SJSA1 (cell line): ENCODE data around the gene GNAZ. TPM values are rescaled to one million over a fixed set of nuclear protein-coding genes. Genes with fewer than 3 reads are reported as not detected.
A peak's percentile ranks its signal among the peaks of the same experiment; 100 is the strongest.
"Not testable (repeated sequence)": the region's sequence is repeated elsewhere in the genome, so short reads cannot be mapped to it uniquely, and the experiment has no call there.

Experiments used
- DNase-seq, 2 experiments: peaks; one replicate each; pipeline ENCODE4 v3.0.0-alpha.2; 2015 to 2020; ENCODE audit warnings: low spot score in 2 of 2, low read depth in 1 of 2
- H3K27ac ChIP-seq: fragments of 250-450 bp; sonication (Bioruptor Pico); 2 replicates; pipeline ENCODE4 v1.5.1; 2020; ENCODE audit warnings: mild to moderate bottlenecking, moderate library complexity
- H3K27me3 ChIP-seq: fragments of 250-450 bp; sonication (Bioruptor Pico); replicated peaks from 2 replicates; pipeline ENCODE4 v1.5.1; 2020; ENCODE audit warnings: mild to moderate bottlenecking, moderate library complexity
- H3K36me3 ChIP-seq: fragments of 250-450 bp; sonication (Bioruptor Pico); 2 replicates; pipeline ENCODE4 v1.5.1; 2020; ENCODE audit warnings: mild to moderate bottlenecking
- H3K4me1 ChIP-seq: fragments of 250-450 bp; sonication (Bioruptor Pico); replicated peaks from 2 replicates; pipeline ENCODE4 v1.6.1; 2021; ENCODE audit warnings: mild to moderate bottlenecking
- H3K4me3 ChIP-seq: fragments of 250-450 bp; sonication (Bioruptor Pico); 2 replicates; pipeline ENCODE4 v1.5.1; 2020; ENCODE audit warnings: mild to moderate bottlenecking
- H3K9me3 ChIP-seq: fragments of 250-450 bp; sonication (Bioruptor Pico); replicated peaks from 2 replicates; pipeline ENCODE4 v1.5.1; 2020; ENCODE audit warnings: mild to moderate bottlenecking
- total RNA-seq: library from RNA; depleted of rRNA; stranded (reverse); fragments of >200 nt; shearing (Covaris generic); gene quantifications from 2 replicates; pipeline ENCODE4 v1.2.3, GENCODE V29; 2014

The GNAZ gene
- total RNA-seq, 1 experiment from 2014 or later: 82.5 TPM

GRCh38 chr22:23127055-23127756 lies 56.9 kb downstream of the GNAZ start:
- peaks cover 26% of the 10 kb centered on the region for H3K36me3 ChIP-seq
- no peak overlapping the region for H3K4me3 ChIP-seq
- no peaks in the 10 kb centered on the region for H3K9me3 ChIP-seq
- H3K4me1 ChIP-seq: peaks cover 6% of the 10 kb centered on the region; the same call in 1 of the 2 replicates
- no peak overlapping the region for H3K27ac ChIP-seq
- no peak for DNase-seq
- H3K27me3 ChIP-seq: no peaks in the 10 kb centered on the region

GRCh38 chr22:23127788-23128187 lies 57.5 kb downstream of the GNAZ start:
- no peak for DNase-seq
- Histone ChIP-seq H3K4me3 (no peak overlapping the region), H3K27me3 (no peaks in the 10 kb centered on the region)

GRCh38 chr22:23128269-23129108 lies 58.2 kb downstream of the GNAZ start:
- Histone ChIP-seq H3K4me3 (no peak overlapping the region), H3K27me3 (no peaks in the 10 kb centered on the region), H3K36me3 (peaks cover 19% of the 10 kb centered on the region), H3K27ac (no peak overlapping the region), H3K4me1 (peaks cover 6% of the 10 kb centered on the region; the same call in 1 of the 2 replicates), H3K9me3 (no peaks in the 10 kb centered on the region)
- DNase-seq: peak; percentile 69 to 83

More at GRCh38 chr22:23127788-23128187, 57.5 kb downstream of the GNAZ start:
- peaks cover 6% of the 10 kb centered on the region; the same call in 1 of the 2 replicates for H3K4me1 ChIP-seq
- H3K36me3 ChIP-seq: peaks cover 26% of the 10 kb centered on the region
- H3K27ac ChIP-seq: no peak overlapping the region
- H3K9me3 ChIP-seq: no peaks in the 10 kb centered on the region

GRCh38 chr22:23129149-23129548 lies 58.8 kb downstream of the GNAZ start:
- no peak overlapping the region for H3K27ac ChIP-seq
- H3K9me3 ChIP-seq: no peaks in the 10 kb centered on the region
- H3K36me3 ChIP-seq: peaks cover 13% of the 10 kb centered on the region
- no peak for DNase-seq
- no peaks in the 10 kb centered on the region for H3K27me3 ChIP-seq
- H3K4me3 ChIP-seq: no peak overlapping the region
- H3K4me1 ChIP-seq: peaks cover 6% of the 10 kb centered on the region; the same call in 1 of the 2 replicates

- H3K9me3 ChIP-seq: no peaks in the 10 kb centered on the region
- DNase-seq: no peak
- H3K27ac ChIP-seq: no peak overlapping the region
- H3K36me3 ChIP-seq: no peaks in the 10 kb centered on the region; the same call in 1 of the 2 replicates
- H3K27me3 ChIP-seq: no peaks in the 10 kb centered on the region
- H3K4me1 ChIP-seq: peaks cover 6% of the 10 kb centered on the region; the same call in 1 of the 2 replicates
- no peak overlapping the region for H3K4me3 ChIP-seq
Measured at GRCh38 chr22:23130697-23131096, 60.4 kb downstream of the GNAZ start.

- no peak for DNase-seq
- Histone ChIP-seq H3K4me1 (peaks cover 6% of the 10 kb centered on the region; the same call in 1 of the 2 replicates), H3K4me3 (no peak overlapping the region), H3K36me3 (no peaks in the 10 kb centered on the region), H3K27ac (no peak overlapping the region), H3K9me3 (no peaks in the 10 kb centered on the region), H3K27me3 (no peaks in the 10 kb centered on the region)
Measured at GRCh38 chr22:23131931-23132330, 61.6 kb downstream of the GNAZ start.

GRCh38 chr22:23132376-23133091 lies 62.2 kb downstream of the GNAZ start:
- no peaks in the 10 kb centered on the region for H3K9me3 ChIP-seq
- H3K27me3 ChIP-seq: no peaks in the 10 kb centered on the region
- DNase-seq: no peak

GRCh38 chr22:23133922-23134321 lies 63.6 kb downstream of the GNAZ start:
- no peak overlapping the region for H3K27ac ChIP-seq
- H3K9me3 ChIP-seq: no peaks in the 10 kb centered on the region
- no peak overlapping the region for H3K4me3 ChIP-seq
- H3K36me3 ChIP-seq: no peaks in the 10 kb centered on the region
- DNase-seq: no peak
- no peaks in the 10 kb centered on the region for H3K27me3 ChIP-seq
- peaks cover 5% of the 10 kb centered on the region; the same call in 1 of the 2 replicates for H3K4me1 ChIP-seq

More at GRCh38 chr22:23132376-23133091, 62.2 kb downstream of the GNAZ start:
- Histone ChIP-seq H3K27ac (no peak overlapping the region), H3K36me3 (no peaks in the 10 kb centered on the region), H3K4me3 (no peak overlapping the region), H3K4me1 (peaks cover 6% of the 10 kb centered on the region; the same call in 1 of the 2 replicates)

- DNase-seq, H3K27me3 ChIP-seq, H3K27ac ChIP-seq, H3K9me3 ChIP-seq, H3K36me3 ChIP-seq, H3K4me3 ChIP-seq: not testable (repeated sequence)
- peaks cover 10% of the 10 kb centered on the region for H3K4me1 ChIP-seq
Measured at GRCh38 chr22:23136991-23137390, 66.7 kb downstream of the GNAZ start.

- Histone ChIP-seq H3K27me3 (no peaks in the 10 kb centered on the region), H3K9me3 (no peaks in the 10 kb centered on the region), H3K27ac (no peak overlapping the region), H3K4me1 (peaks cover 15% of the 10 kb centered on the region), H3K4me3 (no peak overlapping the region), H3K36me3 (no peaks in the 10 kb centered on the region)
- no peak for DNase-seq
Measured at GRCh38 chr22:23137468-23137867, 67.1 kb downstream of the GNAZ start.

GRCh38 chr22:23137905-23138561 lies 67.7 kb downstream of the GNAZ start:
- no peak for DNase-seq
- Histone ChIP-seq H3K36me3 (no peaks in the 10 kb centered on the region), H3K9me3 (no peaks in the 10 kb centered on the region), H3K4me3 (no peak overlapping the region), H3K27me3 (no peaks in the 10 kb centered on the region), H3K4me1 (peaks cover 15% of the 10 kb centered on the region), H3K27ac (no peak overlapping the region)

GRCh38 chr22:23138584-23139435 lies 68.5 kb downstream of the GNAZ start:
- Histone ChIP-seq H3K27ac (no peak overlapping the region), H3K36me3 (no peaks in the 10 kb centered on the region), H3K4me1 (peaks cover 15% of the 10 kb centered on the region), H3K4me3 (no peak overlapping the region), H3K27me3 (no peaks in the 10 kb centered on the region), H3K9me3 (no peaks in the 10 kb centered on the region)
- DNase-seq: no peak
